OCI-LY1 (cell line): Measurements from ENCODE around the gene MAGI2.

ENCODE experiments used
- EZH2 ChIP-seq: fragments of 200-600 bp; sonication (generic), shearing (Covaris generic); IDR thresholded peaks from 2 replicates; pipeline ENCODE4 v1.8.0; 2017; ENCODE audit warnings: borderline replicate concordance, mixed run types, mild to moderate bottlenecking, antibody characterized with exemption, low read length, moderate library complexity, mixed read lengths
- TF ChIP-seq, protein P1 (sequence below): fragments of 200-600 bp; sonication (generic), shearing (Covaris generic); IDR thresholded peaks from 2 replicates; pipeline ENCODE4 v1.5.1; 2017; ENCODE audit warnings: mild to moderate bottlenecking, antibody characterized with exemption, low read length, moderate library complexity, mixed read lengths

DNA sequence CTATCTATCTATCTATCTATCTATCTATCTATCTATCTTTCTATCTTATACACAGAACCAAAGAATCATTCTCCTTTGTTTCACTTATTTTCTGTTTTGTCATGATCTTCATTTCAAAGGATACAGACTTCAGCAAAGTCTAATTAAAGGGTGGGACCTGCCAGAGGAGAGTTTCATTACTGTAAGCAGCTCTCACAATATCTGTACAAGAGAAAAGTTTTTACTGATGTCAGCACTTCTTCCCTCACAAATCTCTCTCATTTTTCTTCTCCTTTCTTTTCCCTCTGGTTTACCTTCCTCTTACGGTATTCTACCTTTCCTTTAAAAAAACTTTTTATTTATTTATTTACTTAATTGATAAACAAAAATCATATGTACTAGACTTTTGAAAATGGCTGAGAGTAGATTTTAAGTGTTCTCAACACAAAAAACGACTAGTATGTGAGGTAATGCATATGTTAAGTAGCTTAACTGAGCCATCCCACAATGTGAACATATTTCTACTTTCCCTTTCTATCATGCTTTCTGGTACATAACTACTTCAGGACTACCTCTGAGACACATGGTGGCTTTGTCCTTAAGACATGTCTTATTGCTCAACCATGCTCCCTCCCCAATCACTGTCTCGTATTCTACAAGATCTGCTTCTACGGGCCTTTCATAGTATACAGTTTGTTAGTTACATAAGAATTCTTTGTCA, 955.6 kb downstream of the MAGI2 start:
- TF ChIP-seq, protein P1, sequence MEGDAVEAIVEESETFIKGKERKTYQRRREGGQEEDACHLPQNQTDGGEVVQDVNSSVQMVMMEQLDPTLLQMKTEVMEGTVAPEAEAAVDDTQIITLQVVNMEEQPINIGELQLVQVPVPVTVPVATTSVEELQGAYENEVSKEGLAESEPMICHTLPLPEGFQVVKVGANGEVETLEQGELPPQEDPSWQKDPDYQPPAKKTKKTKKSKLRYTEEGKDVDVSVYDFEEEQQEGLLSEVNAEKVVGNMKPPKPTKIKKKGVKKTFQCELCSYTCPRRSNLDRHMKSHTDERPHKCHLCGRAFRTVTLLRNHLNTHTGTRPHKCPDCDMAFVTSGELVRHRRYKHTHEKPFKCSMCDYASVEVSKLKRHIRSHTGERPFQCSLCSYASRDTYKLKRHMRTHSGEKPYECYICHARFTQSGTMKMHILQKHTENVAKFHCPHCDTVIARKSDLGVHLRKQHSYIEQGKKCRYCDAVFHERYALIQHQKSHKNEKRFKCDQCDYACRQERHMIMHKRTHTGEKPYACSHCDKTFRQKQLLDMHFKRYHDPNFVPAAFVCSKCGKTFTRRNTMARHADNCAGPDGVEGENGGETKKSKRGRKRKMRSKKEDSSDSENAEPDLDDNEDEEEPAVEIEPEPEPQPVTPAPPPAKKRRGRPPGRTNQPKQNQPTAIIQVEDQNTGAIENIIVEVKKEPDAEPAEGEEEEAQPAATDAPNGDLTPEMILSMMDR, result no peak
- no peak for TF ChIP-seq EZH2
